NK-92 (cell line): Measurements from ENCODE around the gene HTT-AS.

ENCODE experiments used
- DNase-seq: peaks from one replicate; lab custom pipeline; 2025; ENCODE audit not compliant: unreplicated experiment; lab: John Stamatoyannopoulos, UW

Gene HTT-AS

GRCh38 chr4:3091464-3091863 lies 17.1 kb upstream of the HTT-AS start:
- no peak for DNase-seq

GRCh38 chr4:3087115-3087797 lies 12.9 kb upstream of the HTT-AS start:
- no peak for DNase-seq

- no peak for DNase-seq
Observed at GRCh38 chr4:3085948-3086670, 11.8 kb upstream of the HTT-AS start.

GRCh38 chr4:3083732-3084131 lies 9.4 kb upstream of the HTT-AS start:
- no peak for DNase-seq

GRCh38 chr4:3082925-3083515 lies 8.7 kb upstream of the HTT-AS start:
- no peak for DNase-seq

GRCh38 chr4:3079694-3080123 lies 5.4 kb upstream of the HTT-AS start:
- no peak for DNase-seq

- no peak for DNase-seq
Observed at GRCh38 chr4:3077796-3078195, 3.5 kb upstream of the HTT-AS start.

- DNase-seq: no peak
Observed at GRCh38 chr4:3075652-3075981, 1.3 kb upstream of the HTT-AS start.

GRCh38 chr4:3074846-3075651 lies 711 bp upstream of the HTT-AS start:
- no peak for DNase-seq

- DNase-seq: no peak
Observed at GRCh38 chr4:3073158-3074077, 920 bp downstream of the HTT-AS start.

- DNase-seq: no peak
Observed at GRCh38 chr4:3071811-3072210, 2.5 kb downstream of the HTT-AS start.

- DNase-seq: no peak
Observed at GRCh38 chr4:3070709-3071500, 3.4 kb downstream of the HTT-AS start.

- no peak for DNase-seq
Observed at GRCh38 chr4:3069661-3070199, 4.6 kb downstream of the HTT-AS start.

GRCh38 chr4:3067473-3068001 lies 6.8 kb downstream of the HTT-AS start:
- no peak for DNase-seq

GRCh38 chr4:3066836-3067400 lies 7.4 kb downstream of the HTT-AS start:
- no peak for DNase-seq

- no peak for DNase-seq
Observed at GRCh38 chr4:3065551-3065950, 8.8 kb downstream of the HTT-AS start.

- no peak for DNase-seq
Observed at GRCh38 chr4:3062471-3062870, 11.9 kb downstream of the HTT-AS start.

- DNase-seq: no peak
Observed at GRCh38 chr4:3060946-3061345, 13.4 kb downstream of the HTT-AS start.

GRCh38 chr4:3059943-3060342 lies 14.4 kb downstream of the HTT-AS start:
- DNase-seq: no peak
